Measurements from ENCODE around the gene TRIO.

- no peak for TF ChIP-seq EGR1 (IDR thresholded peaks at IDR 0.05; ENCODE audit: borderline replicate concordance, low read depth, low read length)
- no peak for TF ChIP-seq CTCF (IDR thresholded peaks at IDR 0.05; ENCODE audit: control extremely low read depth in 1 of 3, insufficient read depth in 1 of 3, low read depth in 1 of 3, low read length in 3 of 3)
- TF ChIP-seq EZH2 (IDR thresholded peaks at IDR 0.05; ENCODE audit: low read depth, low read length, severe bottlenecking): no peak
- no peak for TF ChIP-seq JUN (IDR thresholded peaks at IDR 0.05; ENCODE audit: low read depth, low read length)
- no peak for TF ChIP-seq FOSL1 (IDR thresholded peaks at IDR 0.05; ENCODE audit: insufficient read depth, low read depth, low read length)
- no peak for TF ChIP-seq EP300 (IDR thresholded peaks at IDR 0.05; ENCODE audit: borderline replicate concordance in 1 of 2, low read depth in 2 of 2, low read length in 2 of 2)
- no peak for TF ChIP-seq USF2 (IDR thresholded peaks at IDR 0.05; ENCODE audit: low read length)
- TF ChIP-seq POLR2AphosphoS5 (IDR thresholded peaks at IDR 0.05; ENCODE audit: low read depth, low read length): no peak
- TF ChIP-seq SUZ12 (IDR thresholded peaks at IDR 0.05; ENCODE audit: low read length): no peak
- TF ChIP-seq SIN3A (conservative IDR thresholded peaks at IDR 0.05 in 1 of 2, IDR thresholded peaks at IDR 0.05 in 1 of 2; ENCODE audit: low read depth in 1 of 2, low read length in 2 of 2): no peak
These were observed 76.8 kb downstream of the TRIO start for GRCh38 chr5:14219800-14220512.
